RWPE1 (cell line): Measurements from ENCODE around the gene IL20RA.

Experiments used
- CTCF ChIA-PET: fragments of 350-600 bp; sonication (Branson Sonifier 250); formaldehyde crosslinking; extraction: SDS; loops from one replicate; lab custom pipeline; 2021; lab: Yijun Ruan, JAX
- POLR2A ChIA-PET: fragments of 400-600 bp; formaldehyde crosslinking; extraction: SDS; loops from one replicate; lab custom pipeline; 2020; ENCODE audit warnings: antibody characterized with exemption; ENCODE audit not compliant: low non-redundant PET; lab: Yijun Ruan, JAX
- DNase-seq: peaks from one replicate; pipeline ENCODE4 v3.0.0; 2012; ENCODE audit warnings: low spot score
- H3K27ac ChIP-seq: fragments of 450-650 bp; 2 replicates; pipeline ENCODE4 v1.5.1; 2017
- CTCF ChIP-seq: fragments of 450-650 bp; conservative IDR thresholded peaks from 2 replicates; pipeline ENCODE4 v1.5.1; 2017; ENCODE audit warnings: low read depth, mild to moderate bottlenecking

Gene IL20RA

GRCh38 chr6:137070303-137070702 lies 25.5 kb upstream of the IL20RA start:
- no peak for TF ChIP-seq CTCF
- POLR2A ChIA-PET: no interaction called here
- no peak for DNase-seq
- CTCF ChIA-PET: interaction anchor here (1.1 to 2.7 kb wide), 2 partner anchors 11 to 24 kb away, joined by 5 to 6 read pairs; no protein-coding TSS in a partner anchor
- no peak overlapping the region for H3K27ac ChIP-seq

GRCh38 chr6:137067399-137067798 lies 22.6 kb upstream of the IL20RA start:
- ChIA-PET CTCF (interaction anchor here (1.0 kb wide), 1 partner anchor 10 kb away, joined by 3 read pairs; no protein-coding TSS in a partner anchor), POLR2A (no interaction called here)
- DNase-seq: no peak
- no peak overlapping the region for H3K27ac ChIP-seq
- TF ChIP-seq CTCF: no peak

- no peak for DNase-seq
- ChIA-PET POLR2A (no interaction called here), CTCF (no interaction called here)
- no peak overlapping the region for H3K27ac ChIP-seq
- TF ChIP-seq CTCF: no peak
Measured at GRCh38 chr6:137058037-137058436, 13.3 kb upstream of the IL20RA start.

- POLR2A ChIA-PET: no interaction called here
- H3K27ac ChIP-seq: no peak overlapping the region
- TF ChIP-seq CTCF: no peak
- peak; percentile 26 for DNase-seq
- CTCF ChIA-PET: interaction anchor here (0.6 to 0.8 kb wide), 3 partner anchors 20 to 98 kb away, joined by 3 to 4 read pairs (median 3); no protein-coding TSS in a partner anchor
Measured at GRCh38 chr6:137056121-137056880, 11.5 kb upstream of the IL20RA start.

- no peak overlapping the region for H3K27ac ChIP-seq
- CTCF ChIA-PET: no interaction called here
- TF ChIP-seq CTCF: no peak
- POLR2A ChIA-PET: no interaction called here
- no peak for DNase-seq
Measured at GRCh38 chr6:137051790-137052472, 7.2 kb upstream of the IL20RA start.

GRCh38 chr6:137049095-137049494 lies 4.3 kb upstream of the IL20RA start:
- no peak for DNase-seq
- no peak overlapping the region for H3K27ac ChIP-seq
- TF ChIP-seq CTCF: no peak
- CTCF ChIA-PET: no interaction called here
- POLR2A ChIA-PET: no interaction called here
